Spinal cord (tissue), 10 donors: Measurements from ENCODE around the gene GNA12. TPM values are rescaled to one million over a fixed set of nuclear protein-coding genes. Genes with fewer than 3 reads are reported as not detected.
A peak's percentile ranks its signal among the peaks of the same experiment; 100 is the strongest.
"Not testable (repeated sequence)": the region's sequence is repeated elsewhere in the genome, so short reads cannot be mapped to it uniquely, and the experiment has no call there.

Experiments
- DNase-seq, 6 donors: peaks; one replicate each; pipeline versions ENCODE4 v3.0.0 to v3.0.0-alpha.2; 2013 to 2015; ENCODE audit warnings: low spot score in 6 of 6, low read depth in 4 of 6
- H3K27ac ChIP-seq: one replicate; pipeline ENCODE4 v1.5.1; 2013; ENCODE audit warnings: low read depth, low read length, control low read depth
- H3K27me3 ChIP-seq: one replicate; pipeline ENCODE4 v1.6.1; 2013; ENCODE audit warnings: low read length; ENCODE audit not compliant: control insufficient read depth, insufficient read depth
- H3K36me3 ChIP-seq: one replicate; pipeline ENCODE4 v1.6.1; 2013; ENCODE audit warnings: low read length; ENCODE audit not compliant: control insufficient read depth, insufficient read depth
- H3K4me1 ChIP-seq: one replicate; pipeline ENCODE4 v1.6.1; 2013; ENCODE audit warnings: low read length; ENCODE audit not compliant: control insufficient read depth, insufficient read depth
- H3K4me3 ChIP-seq: one replicate; pipeline ENCODE4 v1.5.1; 2013; ENCODE audit warnings: low read depth, low read length, control low read depth
- H3K9me3 ChIP-seq: one replicate; pipeline ENCODE4 v1.6.1; 2013; ENCODE audit warnings: low read length; ENCODE audit not compliant: control insufficient read depth, insufficient read depth
- WGBS: methylation state at CpG from one replicate; pipeline ENCODE4 v1.1.5; 2013; ENCODE audit warnings: missing lambda C conversion rate; ENCODE audit not compliant: insufficient coverage; 5-methylcytosine and 5-hydroxymethylcytosine counted together
- polyA plus RNA-seq, 2 donors: library from polyadenylated mRNA; unstranded; fragments of 120-200 nt; gene quantifications; one replicate each; pipeline ENCODE4 v1.2.1, GENCODE V29; 2013; ENCODE audit not compliant: insufficient read length in 2 of 2
- total RNA-seq, 2 donors: library from RNA; depleted of rRNA in 1 of 2; stranded (reverse); fragments of 120-200 nt in 1 of 2; fragments of >200 nt in 1 of 2; gene quantifications; one replicate each; pipeline versions ENCODE4 v1.2.3 to v1.2.4, GENCODE V29; 2013 to 2014
- donor health status: healthy.

GNA12 gene
- total and polyA plus RNA-seq, 4 donors: 17.9 to 125 (median 64.9) TPM

DNA sequence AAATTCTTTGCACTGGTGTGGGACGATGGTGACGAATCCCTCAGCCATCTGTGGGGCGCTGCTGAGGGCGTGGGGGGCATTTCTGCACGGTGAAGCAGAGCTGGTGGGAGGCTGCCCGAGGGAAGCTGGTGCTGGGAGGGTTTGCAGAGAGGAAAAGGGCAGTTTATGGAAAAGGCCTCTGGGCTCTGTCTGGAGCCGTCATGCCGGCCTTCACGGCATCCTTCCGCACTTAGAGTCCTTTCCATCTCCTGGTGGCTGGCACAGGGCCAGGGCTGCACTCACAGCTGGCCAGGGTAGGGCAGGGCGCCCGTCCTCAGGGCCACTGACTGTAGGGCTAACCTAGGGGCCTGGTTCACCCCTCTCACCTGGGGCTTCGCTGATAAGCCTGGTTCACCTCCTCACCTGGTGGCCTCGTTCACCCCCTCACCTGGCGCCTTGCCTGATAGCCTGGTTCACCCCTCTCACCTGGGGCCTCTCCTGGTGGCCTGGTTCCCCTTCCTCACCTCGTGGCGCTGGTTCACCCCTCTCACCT lies 156.7 kb downstream of the GNA12 start:
- Histone ChIP-seq H3K4me3 (no peak overlapping the region), H3K36me3 (no peaks in the 10 kb centered on the region)

GRCh38 chr7:2686101-2686500 lies 158.0 kb downstream of the GNA12 start:
- Histone ChIP-seq H3K9me3 (no peaks in the 10 kb centered on the region), H3K27ac (no peak overlapping the region), H3K27me3 (peaks cover 25% of the 10 kb centered on the region), H3K36me3 (no peaks in the 10 kb centered on the region), H3K4me3 (no peak overlapping the region), H3K4me1 (peaks cover 50% of the 10 kb centered on the region)
- 93% methylated on average over 6 of the region's 14 CpGs for WGBS
- DNase-seq: no peak

More for the DNA sequence above, 156.7 kb downstream of the GNA12 start:
- Histone ChIP-seq H3K27me3 (peaks cover 25% of the 10 kb centered on the region), H3K4me1 (peaks cover 37% of the 10 kb centered on the region), H3K9me3 (no peaks in the 10 kb centered on the region), H3K27ac (no peak overlapping the region)
- 50% methylated on average over 16 of the region's 17 CpGs for WGBS
- DNase-seq: no peak

DNA sequence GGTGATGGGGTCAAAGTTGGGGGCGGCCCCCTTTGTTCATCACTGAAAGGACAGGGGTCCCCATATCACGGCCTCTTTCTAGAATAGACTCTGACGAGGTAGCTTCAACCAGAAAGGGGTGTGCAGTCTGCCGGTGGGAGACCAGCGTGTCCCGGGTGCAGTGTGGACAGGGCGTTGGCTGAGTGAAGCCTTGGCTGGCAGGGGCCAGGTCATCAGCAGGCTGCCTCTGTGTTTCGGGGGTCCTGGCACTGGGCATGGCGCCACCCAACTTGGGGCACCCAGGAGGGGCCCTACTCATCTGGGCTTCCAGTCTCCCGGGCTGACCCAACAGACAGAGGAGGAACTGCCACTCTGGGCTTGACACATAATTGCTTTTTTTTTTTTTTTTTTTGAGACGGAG lies 159.6 kb downstream of the GNA12 start:
- WGBS: 97% methylated on average over 9 of the region's 11 CpGs
- H3K4me1 ChIP-seq: peaks cover 60% of the 10 kb centered on the region

GRCh38 chr7:2681929-2682799 lies 161.9 kb downstream of the GNA12 start:
- no peak overlapping the region for H3K4me3 ChIP-seq
- WGBS: 43% methylated on average over 24 of the region's 27 CpGs
- H3K27ac ChIP-seq: peak overlapping the region; percentile 78

More for the DNA sequence above, 159.6 kb downstream of the GNA12 start:
- Histone ChIP-seq H3K4me3 (no peak overlapping the region), H3K36me3 (peaks cover 8% of the 10 kb centered on the region), H3K27ac (no peak overlapping the region), H3K27me3 (peaks cover 22% of the 10 kb centered on the region), H3K9me3 (no peaks in the 10 kb centered on the region)
- DNase-seq: no peak

GRCh38 chr7:2680792-2681490 lies 163.2 kb downstream of the GNA12 start:
- H3K4me1 ChIP-seq: peaks cover 49% of the 10 kb centered on the region
- H3K9me3 ChIP-seq: no peaks in the 10 kb centered on the region
- H3K27me3 ChIP-seq: no peaks in the 10 kb centered on the region
- H3K27ac ChIP-seq: peak overlapping the region; percentile 76
- H3K36me3 ChIP-seq: peaks cover 8% of the 10 kb centered on the region
- whole genome bisulfite sequencing: 40% methylated on average over 24 of the region's 27 CpGs
- peak in 3 of 6 donors; percentile 48 to 87 (median 80) for DNase-seq
- no peak overlapping the region for H3K4me3 ChIP-seq

More at GRCh38 chr7:2681929-2682799, 161.9 kb downstream of the GNA12 start:
- Histone ChIP-seq H3K27me3 (peaks cover 2% of the 10 kb centered on the region), H3K4me1 (peaks cover 50% of the 10 kb centered on the region), H3K9me3 (no peaks in the 10 kb centered on the region), H3K36me3 (peaks cover 8% of the 10 kb centered on the region)
- DNase-seq: peak in 5 of 6 donors; percentile 68 to 93 (median 84)

DNA sequence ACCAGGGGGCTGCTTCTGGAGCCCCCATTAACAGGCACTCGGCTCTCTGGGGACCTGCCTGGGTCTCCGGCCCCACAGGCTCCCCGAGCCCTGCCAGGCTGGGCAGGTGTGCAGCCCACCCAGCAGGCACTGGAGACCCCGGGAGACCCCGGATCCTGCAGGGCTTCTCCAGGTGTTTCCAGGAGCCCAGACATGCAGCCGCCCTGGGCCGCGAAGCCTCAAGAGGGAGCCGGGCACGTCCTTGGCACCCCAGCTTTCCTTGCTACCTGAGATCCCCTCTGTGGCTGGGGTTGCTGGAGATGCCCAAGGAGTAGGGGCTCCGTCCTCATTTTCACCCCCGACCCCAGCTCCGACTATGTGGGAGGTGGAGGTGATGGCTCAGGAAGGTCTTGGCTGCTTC lies 163.9 kb downstream of the GNA12 start:
- no peaks in the 10 kb centered on the region for H3K9me3 ChIP-seq
- H3K4me1 ChIP-seq: peaks cover 49% of the 10 kb centered on the region
- H3K36me3 ChIP-seq: peaks cover 8% of the 10 kb centered on the region
- no peak for DNase-seq
- H3K27me3 ChIP-seq: no peaks in the 10 kb centered on the region
- 88% methylated on average over 13 of the region's 13 CpGs for WGBS
- no peak overlapping the region for H3K4me3 ChIP-seq
- no peak overlapping the region for H3K27ac ChIP-seq

DNA sequence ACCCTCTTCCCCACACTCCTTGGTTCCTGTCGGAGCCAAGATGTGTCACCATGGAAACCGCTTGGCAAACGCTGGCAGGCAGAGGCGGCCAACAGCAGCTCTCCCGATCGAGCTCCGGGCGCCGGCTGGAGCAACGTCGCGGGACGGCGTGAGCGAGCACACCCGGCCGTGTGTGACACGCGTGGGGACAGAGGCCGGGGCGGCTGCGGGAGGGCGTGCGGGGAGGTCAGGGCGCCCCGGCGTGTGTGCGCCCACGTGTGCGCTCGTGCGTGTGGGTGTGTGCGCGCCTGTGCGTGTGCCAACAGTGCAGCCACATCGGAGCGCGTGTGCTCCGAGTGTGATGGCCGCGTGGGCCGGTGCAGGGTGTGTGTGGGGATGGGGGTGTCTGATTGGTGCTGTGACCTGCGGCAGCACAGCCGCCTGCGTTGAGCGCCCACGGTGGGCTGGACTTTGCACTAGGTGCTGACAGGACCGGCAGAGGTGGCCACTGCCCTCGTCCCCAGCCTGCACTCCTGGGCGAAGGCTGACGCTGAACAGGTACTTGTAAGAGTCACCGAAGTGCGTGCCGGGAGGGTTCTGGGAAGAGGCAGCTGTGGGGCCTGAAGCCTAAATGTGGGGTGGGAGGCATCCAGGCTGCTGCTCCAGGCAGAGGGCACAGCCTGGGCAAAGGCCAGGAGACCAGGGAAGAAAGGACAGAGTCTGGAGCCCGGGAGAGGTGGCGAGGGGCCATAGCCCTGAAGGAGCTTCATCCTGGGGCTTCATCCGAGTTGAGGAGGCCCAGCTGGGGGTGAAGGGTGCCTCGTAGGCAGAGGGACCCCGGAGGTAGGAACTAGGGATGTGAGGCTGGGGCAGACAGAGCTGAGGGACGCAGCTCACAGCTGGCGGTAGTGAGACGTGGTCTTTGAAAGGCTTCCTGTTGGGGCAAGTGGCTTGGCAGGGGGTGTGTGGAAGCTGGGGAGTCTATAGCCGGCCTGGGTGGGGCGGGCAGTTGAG lies 164.7 kb downstream of the GNA12 start:
- not testable (repeated sequence) for H3K4me3 ChIP-seq, H3K27me3 ChIP-seq, H3K9me3 ChIP-seq, H3K27ac ChIP-seq, H3K36me3 ChIP-seq
- 29% methylated on average over 57 of the region's 64 CpGs for WGBS
- DNase-seq: peak in 2 of 6 donors; percentile 71 to 77
- H3K4me1 ChIP-seq: peaks cover 49% of the 10 kb centered on the region

GRCh38 chr7:2678454-2678853 lies 165.7 kb downstream of the GNA12 start:
- WGBS: 81% methylated on average over 7 of the region's 15 CpGs
- H3K4me1 ChIP-seq: peaks cover 49% of the 10 kb centered on the region
- DNase-seq, H3K4me3 ChIP-seq, H3K27ac ChIP-seq, H3K36me3 ChIP-seq, H3K9me3 ChIP-seq, H3K27me3 ChIP-seq: not testable (repeated sequence)
